NCI-H748 (cell line): ENCODE data around the gene NTN4.
"Not testable (repeated sequence)": the region's sequence is repeated elsewhere in the genome, so short reads cannot be mapped to it uniquely, and the experiment has no call there.

Experiments
- DNase-seq: peaks from one replicate; lab custom pipeline; 2025; ENCODE audit not compliant: unreplicated experiment; lab: John Stamatoyannopoulos, UW

The NTN4 gene

DNA sequence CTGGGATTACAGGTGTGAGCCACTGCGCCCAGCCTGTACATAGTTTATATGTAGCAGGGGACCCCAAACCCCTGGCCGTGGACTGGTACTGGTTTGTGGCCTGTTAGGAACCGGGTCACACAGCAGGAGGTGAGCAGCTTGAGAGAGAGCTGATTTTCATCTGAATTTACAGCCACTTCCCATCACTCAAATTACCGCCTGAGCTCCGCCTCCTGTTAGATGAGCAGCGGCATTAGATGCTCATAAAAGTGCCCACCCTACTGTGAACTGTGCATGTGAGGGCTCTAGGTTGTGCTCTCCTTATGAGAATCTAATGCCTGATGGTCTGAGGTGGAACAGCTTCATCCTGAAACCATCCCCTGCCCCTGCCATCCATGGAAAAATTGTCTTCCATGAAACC is 119.3 kb downstream of the NTN4 start:
- no peak for DNase-seq

DNA sequence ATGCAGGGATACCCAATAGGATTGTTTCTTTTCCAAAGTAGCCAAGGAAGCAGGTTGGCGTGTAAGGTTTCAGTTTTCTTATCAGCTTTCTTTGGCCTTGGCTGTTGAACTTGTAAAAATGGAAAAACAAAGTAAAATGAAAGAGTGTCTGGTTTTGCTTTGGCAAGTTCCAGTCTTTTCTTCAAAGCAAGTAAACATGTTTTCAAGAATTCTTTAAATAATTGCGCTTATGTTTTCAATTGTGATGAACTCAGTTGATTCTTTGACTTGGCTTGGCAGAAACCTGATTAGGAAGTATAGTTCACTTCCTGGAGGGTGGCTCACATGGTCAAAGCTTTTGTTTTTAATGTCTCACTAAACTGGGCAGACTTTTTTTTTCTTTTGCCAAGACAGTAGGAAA is 127.0 kb downstream of the NTN4 start:
- no peak for DNase-seq

- DNase-seq: no peak
These were observed 129.2 kb downstream of the NTN4 start for GRCh38 chr12:95661360-95661759.

DNA sequence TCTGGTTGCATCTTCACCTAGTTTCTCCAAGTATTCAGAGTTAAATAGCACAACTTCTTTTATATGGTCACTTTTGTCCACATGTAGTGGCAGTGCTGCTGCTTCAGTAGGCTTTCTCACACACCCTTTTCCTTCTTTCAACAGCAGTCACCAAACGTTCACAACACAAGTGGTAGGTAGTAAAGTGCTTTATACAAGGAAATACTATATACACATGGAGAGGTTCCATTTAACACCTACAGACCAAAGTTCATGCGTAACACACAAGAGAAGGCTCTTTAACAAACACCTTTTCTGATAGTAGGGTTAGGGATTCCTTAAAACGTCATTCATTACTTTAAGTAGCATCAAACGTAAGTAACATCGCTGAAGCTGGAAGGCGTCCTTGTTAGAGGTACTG is 132.2 kb downstream of the NTN4 start:
- DNase-seq: no peak

DNA sequence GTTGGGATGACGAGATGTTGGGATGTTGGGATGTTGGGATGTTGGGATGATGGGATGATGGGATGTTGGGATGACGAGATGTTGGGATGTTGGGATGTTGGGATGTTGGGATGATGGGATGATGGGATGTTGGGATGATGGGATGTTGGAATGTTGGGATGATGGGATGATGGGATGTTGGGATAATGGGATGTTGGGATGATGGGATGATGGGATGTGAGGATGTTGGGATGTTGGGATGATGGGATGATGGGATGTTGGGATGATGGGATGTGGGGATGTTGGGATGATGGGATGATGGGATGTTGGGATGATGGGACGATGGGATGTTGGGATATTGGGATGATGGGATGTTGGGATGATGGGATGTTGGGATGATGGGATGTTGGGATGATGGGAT is 135.9 kb downstream of the NTN4 start:
- DNase-seq: not testable (repeated sequence)

- DNase-seq: no peak
These were observed 136.6 kb downstream of the NTN4 start for GRCh38 chr12:95653771-95654546.

- DNase-seq: peak; percentile 8
These were observed 138.9 kb downstream of the NTN4 start for GRCh38 chr12:95651681-95652080.

DNA sequence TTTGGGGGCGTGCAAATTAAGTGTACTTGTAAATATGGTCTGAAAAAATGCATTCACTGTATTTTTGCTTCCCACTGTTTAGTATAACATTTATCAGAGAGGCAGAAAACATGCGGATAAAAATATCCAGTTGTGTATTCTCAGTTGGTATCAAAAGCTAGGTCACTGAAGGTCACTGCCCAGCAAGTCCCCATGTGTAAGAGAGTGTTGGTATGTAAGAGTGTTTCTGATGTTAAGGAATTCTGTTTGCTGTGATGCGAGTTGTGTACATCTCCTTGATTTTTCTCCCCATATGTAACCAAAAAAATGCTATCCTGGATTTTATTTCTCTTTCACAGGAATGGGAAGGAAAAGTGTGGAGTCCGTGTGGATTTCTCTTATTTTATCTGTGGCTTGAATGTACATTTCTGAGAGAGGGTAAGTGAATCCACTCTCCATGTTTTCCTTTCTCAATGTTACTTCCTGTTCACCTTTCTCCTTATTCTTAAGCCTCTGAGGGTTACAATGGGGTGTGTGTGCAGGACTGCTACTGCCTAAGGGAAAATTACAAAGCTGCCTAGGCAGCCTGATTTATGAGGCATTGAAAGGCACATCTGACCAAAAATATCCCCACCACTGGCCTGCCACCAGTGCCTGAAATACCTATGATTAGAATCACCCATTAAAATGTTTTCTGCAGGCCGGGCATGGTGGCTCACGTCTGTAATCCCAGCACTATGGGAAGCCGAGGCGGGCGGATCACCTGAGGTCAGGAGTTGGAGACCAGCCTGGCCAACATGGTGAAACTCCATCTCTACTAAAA is 141.4 kb downstream of the NTN4 start:
- DNase-seq: no peak

- no peak for DNase-seq
These were observed 143.8 kb downstream of the NTN4 start for GRCh38 chr12:95646781-95647190.

GRCh38 chr12:95643256-95643655 is 147.3 kb downstream of the NTN4 start:
- no peak for DNase-seq

- DNase-seq: peak; percentile 90
These were observed 148.0 kb downstream of the NTN4 start for GRCh38 chr12:95642583-95642982.

- DNase-seq: no peak
These were observed 149.1 kb downstream of the NTN4 start for GRCh38 chr12:95641299-95641952.

DNA sequence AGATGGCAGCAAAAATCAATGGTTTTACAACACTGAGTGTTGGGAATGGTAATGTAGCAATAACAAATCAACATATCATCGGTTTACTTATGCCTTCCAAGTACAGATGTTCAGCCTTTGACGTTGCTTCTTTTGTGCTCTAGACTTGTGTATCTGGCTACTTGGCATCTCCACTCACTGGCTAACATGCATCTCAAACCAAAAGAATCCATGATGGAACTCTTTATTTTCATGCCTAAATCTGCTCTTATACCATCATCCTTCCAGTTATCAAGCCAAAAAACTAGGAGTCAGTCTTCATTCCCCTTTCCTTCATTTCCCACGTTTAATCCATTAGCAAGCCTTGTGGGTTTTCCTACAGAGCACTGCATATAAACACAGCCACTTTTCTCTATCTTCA is 150.0 kb downstream of the NTN4 start:
- DNase-seq: no peak

DNA sequence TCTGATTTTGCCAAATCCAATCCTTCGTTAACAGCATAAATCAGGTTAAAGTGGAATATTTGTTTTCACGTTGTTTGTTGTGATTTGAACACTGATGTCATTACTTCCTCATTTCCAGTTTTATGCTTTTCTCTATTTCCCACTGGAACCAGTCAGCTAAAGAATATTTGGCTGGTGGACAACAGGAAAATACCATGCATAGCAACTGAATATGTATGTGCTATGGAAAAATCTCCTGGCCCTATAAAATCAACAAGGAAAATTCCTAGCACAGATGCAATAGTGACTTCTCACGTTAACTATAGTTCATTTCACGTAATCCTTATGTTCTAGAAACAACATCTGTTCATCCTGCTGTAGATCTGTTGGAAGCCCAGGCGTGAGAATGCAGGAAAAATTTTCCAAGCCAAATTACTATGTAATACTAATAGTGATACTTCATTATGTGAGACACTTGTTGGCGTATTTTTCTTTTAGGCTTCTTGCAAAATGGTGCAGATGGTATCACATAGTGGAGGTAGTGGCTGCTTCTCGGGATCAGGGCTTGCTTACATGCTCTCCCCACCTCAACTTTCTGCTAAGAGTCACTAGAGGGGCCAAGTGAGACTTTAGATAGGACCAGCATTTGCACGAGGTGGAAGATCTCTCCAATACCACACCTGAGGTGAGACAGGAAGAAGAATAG is 153.0 kb downstream of the NTN4 start:
- no peak for DNase-seq

GRCh38 chr12:95637010-95637409 is 153.6 kb downstream of the NTN4 start:
- no peak for DNase-seq

DNA sequence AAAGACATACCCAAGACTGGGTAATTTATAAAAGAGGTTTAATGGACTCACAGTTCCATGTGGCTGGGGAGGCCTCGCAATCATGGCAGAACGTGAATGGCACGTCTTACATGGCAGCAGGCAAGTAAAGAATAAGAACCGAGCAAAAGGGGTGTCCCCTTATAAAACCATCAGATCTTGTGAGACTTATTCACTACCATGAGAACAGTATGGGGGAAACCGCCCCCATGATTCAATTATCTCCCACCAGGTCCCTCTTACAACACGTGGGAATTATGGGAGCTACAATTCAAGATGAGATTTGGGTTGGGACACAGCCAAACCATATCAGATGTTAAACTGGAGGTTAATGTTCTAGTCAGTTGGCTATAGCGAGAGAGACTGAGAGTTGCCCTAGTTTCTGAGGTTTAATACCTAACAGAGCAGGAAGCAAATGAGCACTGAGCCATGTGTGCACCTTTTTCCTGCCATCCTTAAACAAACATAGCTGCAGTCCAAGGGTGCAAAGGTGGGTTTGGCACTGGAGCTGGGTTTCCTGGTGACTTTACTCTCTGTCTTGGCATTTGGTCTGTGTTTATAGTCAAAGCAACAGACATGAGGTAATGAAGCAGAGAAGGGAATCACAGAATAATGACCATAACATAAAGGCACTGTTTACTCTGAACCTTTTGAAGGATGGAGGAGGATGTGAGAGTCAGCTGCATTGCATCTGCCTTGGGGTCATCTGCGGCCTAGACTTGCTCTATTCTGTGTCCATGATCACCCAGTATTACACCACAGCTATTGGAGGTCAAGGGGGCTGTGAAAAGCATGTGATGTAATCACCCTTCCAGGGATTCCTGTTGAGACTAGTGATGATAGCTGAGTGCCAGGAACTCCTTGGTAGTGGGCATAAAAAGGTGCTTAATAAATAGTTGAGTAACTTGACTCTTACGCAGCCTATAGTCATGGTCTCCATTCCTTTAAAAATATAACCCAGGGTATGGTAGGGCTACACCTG is 155.6 kb downstream of the NTN4 start:
- peak; percentile 30 for DNase-seq

GRCh38 chr12:95633732-95634465 is 156.7 kb downstream of the NTN4 start:
- DNase-seq: no peak

DNA sequence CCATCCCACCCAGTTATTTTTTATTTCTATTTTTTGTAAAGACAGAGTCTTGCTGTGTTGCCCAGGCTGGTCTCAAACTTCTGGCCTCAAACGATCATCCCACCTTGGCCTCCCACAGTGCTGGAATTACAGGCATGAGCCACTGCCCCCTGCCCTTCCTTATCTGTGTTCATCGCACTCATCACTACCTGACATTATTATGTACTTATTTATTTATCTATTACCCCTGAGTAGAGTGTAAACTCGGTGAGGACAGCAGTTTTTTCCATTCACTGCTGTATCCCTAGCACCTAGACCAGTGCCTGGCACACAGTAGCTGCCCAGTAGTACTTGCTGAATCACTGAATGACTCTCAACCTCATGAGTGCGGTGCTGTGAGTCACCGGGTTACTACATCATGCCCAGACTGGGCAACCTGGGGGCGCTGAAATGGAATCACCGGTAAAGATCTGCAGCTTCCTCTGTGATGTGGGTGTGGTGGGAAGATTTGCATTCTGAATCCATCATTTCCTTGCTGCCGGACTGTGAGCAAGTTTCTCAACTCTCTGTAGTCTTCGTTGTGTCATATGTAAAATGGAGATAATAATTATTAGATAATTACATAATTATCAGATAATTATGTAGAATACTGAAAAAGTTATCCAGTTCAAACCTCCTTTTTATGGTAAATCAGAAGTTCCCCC is 157.4 kb downstream of the NTN4 start:
- DNase-seq: no peak

- DNase-seq: no peak
These were observed 160.1 kb downstream of the NTN4 start for GRCh38 chr12:95630496-95630895.
